Kidney tubule cell (primary cell): ENCODE results near the gene TRIO.
A peak's percentile ranks its signal among the peaks of the same experiment; 100 is the strongest.

Experiments used
- DNase-seq: peaks from one replicate; pipeline ENCODE4 v3.0.0-alpha.2; 2018; ENCODE audit warnings: low spot score

TRIO gene

DNA sequence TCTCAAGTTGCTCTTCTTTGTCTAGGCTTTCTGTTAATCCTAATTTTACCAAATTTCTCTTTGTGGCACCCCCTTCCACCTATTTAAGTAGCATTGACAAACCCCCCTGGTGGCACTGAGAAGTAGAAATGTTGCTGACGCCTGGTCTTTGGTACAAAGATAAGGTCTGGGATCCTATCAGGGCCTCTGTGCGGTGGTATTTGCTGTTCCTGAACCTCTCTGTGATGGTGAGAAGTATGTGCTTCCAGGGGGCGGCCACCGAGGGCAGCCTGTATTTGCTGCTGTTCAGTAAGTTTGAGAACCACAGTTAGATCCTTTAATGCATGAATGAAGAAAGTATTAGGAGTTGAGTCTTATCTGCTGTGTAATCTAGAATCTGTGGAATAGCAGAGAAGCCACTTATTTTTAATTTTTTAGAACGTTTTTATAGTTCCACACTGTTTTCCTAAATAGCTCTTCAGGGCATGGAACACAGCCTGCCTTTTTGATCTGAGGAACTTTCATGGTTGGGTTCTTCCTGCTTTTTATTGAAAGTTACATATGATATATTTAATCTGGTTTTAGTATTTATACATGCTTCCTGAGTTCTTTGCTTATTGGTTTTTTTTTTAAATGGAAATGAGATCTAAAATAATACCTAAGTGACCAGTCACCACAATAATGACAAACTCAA lies 124.2 kb downstream of the TRIO start:
- DNase-seq = peak; percentile 42

DNA sequence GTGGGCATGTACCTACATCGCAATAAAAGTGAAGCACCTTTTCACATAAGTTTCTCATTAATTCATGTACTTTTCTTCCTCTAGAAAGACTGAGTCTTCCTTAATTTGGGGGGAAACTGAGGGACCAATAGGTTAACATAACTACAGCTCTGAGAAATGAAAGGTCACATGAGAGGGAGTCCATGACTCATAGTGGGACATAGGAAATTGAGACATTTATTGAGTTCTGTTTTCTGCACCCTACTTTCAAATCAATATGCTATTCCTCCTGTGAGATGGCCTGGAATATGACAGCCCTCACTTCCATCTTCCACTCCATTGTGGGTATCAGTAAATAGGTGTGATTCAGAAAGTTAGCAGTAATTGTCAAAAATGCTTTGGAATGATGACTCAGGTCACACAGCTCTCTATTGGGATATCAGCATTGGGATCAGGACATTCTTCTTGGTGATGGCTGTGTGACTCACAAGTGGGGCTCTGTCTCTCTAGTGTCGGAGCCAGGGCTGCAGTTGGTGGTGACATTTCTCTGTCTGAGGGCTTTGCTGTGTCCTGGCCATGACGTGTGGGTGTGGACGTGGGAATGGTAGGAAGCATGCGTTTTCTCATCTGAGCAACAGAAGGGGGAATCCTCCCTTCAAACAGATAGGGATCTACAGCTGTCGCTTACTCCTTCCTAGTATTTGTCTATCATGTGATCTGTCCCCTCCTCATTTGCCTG lies 125.0 kb downstream of the TRIO start:
- DNase-seq = peak; percentile 96

DNA sequence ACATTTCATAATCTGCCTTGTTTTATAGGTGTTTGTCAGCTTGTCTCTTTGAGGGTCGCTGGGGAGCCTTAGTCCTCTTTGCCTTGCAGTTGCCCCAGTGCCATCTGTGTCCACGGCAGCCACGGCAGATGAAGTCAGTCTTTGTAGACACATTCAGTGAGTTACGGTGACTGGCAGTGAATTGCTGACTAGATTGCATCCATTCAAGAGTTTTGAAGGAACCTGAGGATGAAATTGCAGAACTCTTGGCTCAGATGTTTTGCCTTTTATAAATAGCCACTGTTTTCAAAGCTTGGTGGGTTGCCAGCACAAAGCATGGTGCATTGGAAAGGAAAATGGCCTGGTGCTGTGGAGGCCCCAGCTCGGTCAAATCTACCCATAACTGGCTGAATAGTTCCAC lies 125.6 kb downstream of the TRIO start:
- DNase-seq = no peak

DNA sequence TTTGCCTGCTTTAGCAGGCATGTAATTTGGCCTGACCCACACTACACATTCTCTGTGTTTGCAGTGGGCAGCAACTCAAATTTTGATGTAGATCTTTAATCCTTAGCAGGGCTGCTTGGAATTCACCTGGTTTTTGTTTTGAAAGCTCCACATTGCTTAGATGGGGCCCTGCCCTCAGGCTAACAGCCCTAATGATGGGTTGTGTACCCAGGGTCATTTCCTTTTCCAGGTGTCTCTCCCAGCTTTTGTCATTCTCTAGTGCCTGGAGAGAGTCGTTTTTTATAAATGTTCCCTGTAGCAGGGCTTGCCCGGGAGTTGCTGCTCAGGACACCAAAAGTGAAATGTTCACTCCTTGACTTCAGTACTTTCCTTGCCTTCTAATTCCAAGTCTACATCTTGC lies 126.3 kb downstream of the TRIO start:
- DNase-seq = no peak

DNA sequence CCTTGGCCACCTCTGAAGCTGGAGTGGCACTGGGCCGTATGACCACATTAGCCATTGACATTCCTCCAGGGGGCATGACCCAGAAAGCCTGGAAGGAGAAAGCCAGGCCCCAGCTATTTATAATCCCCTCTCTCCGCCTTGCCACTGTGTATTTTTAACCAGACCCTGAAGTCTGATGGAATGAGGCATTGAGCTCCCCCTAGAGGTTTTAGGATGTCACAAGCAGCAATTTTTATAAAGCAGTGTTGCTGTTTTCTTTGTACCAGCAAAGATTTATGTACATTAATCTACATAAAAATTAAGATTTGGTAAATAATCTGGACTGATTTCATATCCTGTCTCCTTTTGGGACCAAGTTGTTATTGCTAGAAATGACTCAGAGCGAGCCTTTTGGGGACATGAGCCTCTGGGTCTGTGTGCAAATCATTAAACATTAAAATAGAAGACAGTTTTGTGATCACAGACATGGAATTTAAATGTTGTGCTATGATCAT lies 127.1 kb downstream of the TRIO start:
- DNase-seq = peak; percentile 82

DNA sequence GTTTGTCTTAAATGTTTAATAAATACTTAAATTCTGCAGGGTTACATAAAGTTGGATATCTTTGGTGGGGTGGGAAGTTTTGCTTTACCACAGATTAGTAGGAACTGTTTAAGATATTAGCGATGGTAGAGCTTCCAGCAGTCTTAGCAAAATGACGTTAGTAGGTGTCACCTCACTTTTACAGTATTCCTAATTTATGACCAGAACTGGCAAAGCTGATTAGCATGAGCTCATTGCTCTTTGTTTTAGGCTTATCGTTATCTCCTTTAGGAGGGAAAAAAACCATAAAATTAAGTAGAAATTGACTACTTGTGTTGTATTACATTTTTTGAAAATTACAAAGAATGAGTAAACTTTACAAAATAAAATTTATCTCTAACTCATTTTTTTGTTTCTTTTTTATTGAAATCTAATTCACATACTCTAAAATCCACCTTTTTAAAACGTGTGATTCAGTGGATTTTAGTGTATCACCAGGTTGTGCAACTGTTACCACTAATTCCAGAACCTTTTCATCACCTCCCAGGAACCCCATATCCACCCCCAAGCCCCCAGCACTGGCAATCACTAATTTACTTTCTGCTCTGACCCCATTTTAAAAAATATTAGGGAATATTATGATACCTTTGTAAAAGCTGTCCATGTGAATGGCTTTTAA lies 129.5 kb downstream of the TRIO start:
- no peak for DNase-seq

DNA sequence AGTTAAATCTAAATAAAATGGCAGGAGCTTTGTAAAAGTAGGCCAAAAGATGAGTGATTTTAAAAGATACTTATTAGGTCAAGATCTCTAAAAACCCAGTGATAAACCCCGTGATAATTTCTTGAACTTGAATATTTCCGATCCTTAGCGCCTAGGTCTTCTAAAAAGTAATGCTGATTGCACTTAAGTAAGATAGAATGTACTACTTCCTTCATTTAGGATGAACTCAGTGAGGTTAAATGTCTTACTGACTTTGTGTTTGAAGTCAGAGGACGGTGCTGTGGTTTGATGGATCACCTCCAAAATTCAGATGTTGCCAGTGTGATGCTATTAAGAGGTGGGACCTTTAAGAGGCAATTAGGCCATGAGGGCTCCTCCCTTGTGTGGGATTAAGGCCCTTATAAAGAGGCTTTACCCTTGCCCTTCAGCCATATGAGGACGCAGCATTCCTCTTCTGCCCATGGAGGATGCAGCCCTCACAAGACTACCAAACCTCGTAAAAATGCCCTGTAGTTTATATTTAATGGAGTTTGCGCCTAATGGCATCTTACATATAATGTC lies 130.1 kb downstream of the TRIO start:
- no peak for DNase-seq

DNA sequence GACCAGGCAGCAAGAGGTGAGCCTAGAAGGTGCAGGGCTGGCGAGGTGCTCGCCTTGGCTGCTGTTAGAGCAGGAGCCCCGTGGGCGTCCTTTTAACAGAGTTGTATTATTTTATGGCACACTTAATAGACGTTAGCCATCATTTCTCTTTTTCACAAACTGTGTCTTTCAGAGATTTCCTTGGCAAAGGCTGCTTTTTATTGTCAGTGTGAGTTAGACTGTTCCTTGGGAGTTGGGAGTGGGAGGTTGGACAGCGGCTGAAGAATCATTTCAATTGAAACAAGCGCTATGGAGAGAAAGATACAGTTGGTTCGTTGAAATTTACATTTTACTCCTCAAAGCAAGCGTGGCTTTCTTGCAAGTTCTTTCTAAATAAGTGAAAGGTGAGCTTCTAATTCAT lies 133.2 kb downstream of the TRIO start:
- DNase-seq = no peak

DNA sequence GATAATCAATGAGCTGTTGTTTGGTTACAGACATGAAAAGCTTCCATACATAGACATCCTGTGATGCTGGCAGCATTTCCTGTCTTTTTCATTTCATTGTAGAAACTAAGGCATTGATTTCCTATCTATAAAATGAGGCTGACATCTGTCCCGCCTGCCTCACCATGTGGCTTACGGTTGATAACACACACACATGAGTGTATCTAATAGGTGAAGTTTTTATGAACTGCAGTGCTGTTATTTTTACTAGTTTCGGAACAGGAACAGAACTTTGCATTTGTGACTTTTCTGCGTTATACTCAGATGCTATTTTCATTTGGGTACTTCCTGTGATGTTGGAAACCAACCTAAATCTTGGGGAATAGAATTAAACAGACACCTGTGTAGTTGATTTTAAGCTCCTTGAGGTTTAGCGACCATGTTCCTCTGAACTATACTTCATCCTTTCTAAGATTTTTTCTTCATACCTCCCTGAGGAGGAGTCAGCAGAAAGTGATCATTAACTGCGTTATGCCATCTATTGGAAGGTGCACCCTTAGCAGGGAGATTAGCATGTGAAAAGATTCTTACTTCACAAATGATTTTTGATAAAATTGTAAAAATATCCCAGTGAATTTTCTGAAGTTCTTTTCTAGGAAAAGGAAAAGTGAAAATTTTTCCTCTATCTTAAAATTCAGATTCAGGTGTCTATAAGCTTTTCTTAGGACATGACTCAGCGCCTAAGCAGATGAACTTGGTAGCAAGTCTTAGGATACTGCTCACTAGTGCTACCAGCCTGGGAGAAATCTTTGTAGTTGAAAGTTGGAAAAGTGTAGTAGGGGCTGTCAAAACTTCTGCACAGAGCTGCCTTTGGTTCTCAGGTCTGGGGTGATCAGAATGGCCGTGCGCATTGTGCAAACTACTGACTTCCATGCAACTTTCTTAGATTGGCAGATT lies 134.5 kb downstream of the TRIO start:
- DNase-seq = peak; percentile 23

DNA sequence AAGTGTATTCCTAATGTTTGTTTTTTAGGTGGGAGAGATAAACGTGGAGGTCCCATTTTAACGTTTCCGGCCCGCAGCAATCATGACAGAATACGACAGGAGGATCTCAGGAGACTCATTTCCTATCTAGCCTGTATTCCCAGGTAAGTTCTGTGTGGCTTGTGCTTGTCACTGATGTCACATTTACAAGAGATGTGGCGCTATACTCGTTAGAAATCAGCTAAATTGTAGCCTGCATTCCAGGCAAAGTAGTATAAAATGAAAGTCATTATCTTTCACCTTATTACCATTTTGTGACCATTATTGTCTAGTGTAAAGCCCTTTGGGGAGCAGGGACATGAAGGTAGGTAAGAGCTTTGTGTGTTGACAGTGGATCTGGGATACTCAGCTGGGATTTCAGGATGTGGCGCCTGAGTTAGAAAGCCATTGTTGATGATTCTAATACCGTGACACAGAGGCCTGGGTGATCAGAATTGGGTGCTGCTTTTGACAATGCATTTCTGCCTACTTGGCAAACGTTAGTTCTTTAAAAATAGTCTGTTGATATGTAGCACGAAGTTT lies 137.2 kb downstream of the TRIO start:
- DNase-seq = no peak

DNA sequence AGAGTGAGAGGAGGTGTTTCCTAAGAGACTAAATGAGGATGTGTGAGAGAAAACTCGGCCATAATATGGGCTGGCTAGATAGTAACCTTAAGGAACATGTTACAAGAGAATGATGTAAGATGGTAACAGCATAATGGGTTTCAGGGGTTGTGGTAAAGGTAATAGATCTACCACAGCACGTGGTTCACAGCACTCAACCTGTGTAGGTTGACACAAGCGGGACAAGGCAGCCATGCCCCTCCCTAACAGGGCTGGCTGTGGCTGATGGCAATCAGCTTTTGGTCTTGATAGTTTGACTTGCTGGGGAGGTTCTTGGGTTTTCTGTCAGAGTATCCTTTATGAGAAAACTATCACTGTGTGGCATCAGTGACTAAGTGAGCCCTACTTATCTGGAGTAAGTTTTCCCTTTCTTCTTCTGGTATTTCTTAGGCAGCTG lies 138.6 kb downstream of the TRIO start:
- no peak for DNase-seq

DNA sequence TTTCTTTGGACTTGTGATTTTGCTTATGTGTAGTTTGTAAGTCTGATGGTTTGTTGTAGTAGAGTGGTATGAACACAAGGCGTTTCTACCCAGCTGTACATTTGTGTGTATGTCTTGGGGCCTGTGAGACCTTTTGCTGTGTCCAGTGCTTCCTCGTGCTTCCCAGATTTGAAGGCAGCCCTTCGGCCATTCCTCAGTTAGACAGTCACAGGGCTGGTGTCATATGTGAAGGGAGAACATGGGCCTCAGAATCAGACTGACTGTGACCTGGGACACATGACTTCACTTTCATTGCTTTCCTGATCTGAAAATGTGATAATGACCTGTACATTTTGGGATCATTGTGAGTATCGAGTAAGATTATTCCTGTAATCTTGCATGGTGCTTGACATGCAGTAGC lies 140.0 kb downstream of the TRIO start:
- no peak for DNase-seq

DNA sequence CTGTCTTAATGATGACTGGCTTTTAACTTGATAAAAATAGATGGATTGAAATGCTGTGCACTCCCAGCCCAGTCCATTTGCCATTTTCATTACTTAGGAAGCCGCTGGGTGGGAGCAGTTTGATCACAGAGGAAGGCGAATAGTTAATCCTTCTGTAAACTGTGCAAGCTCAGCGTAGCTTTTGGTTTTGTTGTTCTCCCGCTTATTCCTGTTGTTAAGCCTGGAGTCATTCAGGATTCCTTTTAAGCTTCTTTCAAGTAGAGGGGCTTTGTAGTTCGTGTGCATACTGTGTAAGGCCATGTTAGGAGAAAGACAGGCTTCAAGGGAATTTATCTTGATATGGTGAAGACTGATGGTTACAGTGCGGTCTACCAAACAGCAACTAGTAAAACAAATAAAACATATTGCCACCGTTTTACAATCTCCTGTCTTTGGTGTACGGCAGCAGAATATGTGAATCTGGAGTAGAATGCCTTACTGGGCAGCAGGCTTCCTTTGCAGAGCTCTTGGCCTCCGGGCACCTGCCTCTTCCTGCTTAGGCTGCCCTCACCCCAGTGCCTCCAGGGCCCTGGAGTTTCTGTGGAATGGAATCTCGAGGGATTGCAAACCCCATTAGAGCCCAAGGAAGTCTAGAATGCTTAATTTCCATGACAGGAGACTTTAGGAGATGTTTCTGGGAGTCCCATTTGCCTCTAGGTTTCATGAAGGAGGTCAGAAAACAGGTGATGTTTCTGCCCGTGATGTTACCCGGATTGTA lies 141.4 kb downstream of the TRIO start:
- no peak for DNase-seq

DNA sequence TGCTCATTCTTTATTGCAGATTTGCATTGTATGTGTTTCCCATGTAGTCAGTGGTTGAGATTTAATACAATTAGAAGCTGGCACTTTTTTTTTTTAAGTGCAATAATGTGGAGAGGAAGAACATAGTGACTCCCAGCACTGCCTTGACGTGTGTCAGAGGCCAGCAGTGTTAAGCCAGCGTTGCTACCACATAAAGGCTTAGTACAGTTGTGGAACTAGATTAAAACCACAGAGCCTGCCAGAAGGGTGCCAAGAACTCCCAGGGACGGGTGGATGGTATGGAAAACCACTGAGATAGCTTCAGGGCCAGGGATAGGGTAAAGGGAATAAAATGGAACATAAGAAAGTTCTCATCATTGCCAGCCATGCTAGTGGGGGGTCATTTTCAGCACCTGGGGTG lies 142.9 kb downstream of the TRIO start:
- DNase-seq = no peak

DNA sequence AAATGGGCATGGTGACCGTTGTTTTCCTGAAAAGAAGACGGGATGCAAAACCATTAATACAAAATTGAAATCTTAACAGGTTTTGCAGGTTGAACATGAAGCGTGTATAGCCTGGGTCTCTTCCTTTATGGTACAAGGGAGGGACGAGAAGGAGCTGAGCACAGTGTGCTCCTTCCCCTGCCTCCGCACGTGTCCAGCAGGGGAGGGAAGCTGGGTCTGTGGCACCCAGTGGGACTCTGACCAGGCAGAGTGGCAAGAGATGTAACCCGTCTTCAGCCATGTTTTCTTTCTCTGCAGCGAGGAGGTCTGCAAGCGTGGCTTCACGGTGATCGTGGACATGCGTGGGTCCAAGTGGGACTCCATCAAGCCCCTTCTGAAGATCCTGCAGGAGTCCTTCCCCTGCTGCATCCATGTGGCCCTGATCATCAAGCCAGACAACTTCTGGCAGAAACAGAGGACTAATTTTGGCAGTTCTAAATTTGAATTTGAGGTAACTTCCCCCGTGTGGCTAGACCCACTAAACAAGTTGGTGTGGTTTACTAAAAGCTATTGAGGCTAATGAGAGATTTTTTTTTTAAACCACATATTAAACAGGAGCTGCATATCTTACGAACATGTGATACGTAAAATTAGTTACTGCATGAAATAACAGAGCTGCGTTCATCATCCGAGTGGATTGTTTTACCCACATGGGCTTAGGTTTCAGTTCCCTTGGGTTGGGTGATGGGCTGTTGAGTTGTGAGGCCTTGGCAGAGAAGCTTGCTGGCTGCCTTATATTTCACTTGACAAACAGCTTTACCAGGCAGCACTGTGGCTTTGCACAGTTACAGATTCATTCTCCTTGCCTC lies 143.7 kb downstream of the TRIO start:
- no peak for DNase-seq

DNA sequence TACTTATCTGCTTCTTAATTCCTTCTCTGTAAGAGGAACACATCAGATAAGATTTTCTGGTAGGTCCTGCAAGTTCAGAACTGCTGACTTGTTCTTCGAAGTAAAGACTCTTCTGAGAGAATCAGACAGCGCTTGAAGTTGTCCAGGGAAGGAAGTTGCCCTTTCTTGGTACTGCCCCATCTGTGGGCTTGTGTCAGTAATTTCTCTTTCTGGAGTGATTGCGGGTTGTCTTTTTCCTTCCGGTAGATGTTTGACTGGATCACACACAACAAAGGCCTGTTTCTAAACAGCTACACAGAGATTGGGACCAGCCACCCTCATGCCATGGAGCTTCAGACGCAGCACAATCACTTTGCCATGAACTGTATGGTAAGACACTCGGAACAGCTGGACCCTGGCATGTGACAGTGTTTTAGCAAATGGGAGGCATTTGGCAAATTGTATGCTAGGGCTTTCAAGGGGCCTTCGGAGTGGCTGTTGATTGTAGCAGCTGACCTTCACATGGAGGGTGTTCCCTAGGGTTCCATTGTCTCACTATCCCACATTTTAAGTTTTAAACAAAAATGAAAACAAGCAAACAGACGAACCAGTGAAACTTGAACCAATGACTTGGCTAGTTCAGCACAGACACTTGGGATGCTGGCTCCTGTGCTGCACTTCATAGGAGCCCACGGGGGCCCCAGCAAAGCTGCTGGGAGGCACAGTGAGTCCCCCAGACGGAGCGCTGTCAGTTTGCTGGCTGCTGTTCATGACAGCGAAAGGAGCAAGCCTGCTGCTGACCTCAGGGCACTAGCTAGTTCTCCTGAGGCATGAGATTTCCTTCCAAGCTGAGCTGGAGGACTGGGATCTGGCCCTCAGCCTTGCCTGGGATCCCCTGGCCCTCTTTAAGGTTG lies 149.9 kb downstream of the TRIO start:
- no peak for DNase-seq

DNA sequence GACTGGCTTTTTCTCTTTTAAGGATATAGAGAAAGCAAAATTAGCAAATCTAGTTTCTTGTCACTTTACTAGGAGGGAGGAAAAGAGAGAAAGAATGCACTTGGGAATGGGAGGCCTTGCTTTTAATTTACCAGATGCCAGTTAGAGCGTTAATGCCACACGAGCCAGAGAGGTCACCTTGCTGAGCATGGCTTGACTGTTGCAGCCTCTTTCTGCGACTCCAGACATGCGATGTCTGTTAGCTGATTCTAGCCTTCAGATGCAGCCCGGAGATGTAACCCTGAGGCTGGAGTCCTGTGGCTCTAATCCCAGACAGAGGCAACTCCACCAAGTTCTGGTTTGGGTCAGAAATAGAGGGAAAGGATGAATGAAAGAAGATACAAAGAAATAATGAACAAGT lies 152.5 kb downstream of the TRIO start:
- DNase-seq = no peak

DNA sequence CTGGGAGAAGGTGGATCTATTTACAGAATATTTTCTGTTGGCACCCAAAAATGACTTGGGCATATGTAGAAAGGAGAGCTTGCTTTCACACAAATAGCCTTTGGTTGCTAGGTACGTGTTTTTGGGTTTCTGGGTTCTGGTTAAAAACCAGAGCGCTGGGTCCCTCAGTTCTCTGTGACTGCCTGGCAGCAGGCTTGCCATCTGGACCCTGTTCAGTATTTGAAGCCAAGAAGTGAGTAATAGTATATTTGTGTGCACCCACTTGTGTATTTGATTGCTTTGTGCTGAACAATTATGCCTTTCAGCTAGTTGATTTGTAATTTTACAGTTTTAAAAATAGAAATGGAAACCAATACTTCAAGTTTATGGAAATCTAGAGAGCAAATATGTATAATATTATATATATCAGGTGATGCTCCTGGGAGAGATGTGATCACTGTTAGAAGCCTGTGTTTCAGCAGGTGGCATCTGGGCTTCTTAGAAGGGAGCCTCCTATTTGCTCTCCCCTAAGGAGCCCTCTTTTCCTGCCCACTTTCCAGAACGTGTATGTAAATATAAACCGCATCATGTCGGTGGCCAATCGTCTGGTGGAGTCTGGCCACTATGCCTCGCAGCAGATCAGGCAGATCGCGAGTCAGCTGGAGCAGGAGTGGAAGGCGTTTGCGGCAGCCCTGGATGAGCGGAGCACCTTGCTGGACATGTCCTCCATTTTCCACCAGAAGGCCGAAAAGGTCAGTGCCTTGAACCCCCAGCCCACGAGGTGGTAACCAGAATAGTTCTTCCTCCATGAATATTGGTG lies 153.6 kb downstream of the TRIO start:
- no peak for DNase-seq
